HepG2 (cell line): ENCODE results near the gene RPP25L. TPM values are rescaled to one million over a fixed set of nuclear protein-coding genes. Genes with fewer than 3 reads are reported as not detected.

Experiments used
- BORCS8-MEF2B ChIP-seq: sonication (generic); formaldehyde crosslinking; IDR thresholded peaks from 2 replicates; pipeline ENCODE4 v1.8.0; 2022; ENCODE audit warnings: mild to moderate bottlenecking, missing genetic modification reagents
- GZF1 ChIP-seq: sonication (generic); formaldehyde crosslinking; IDR thresholded peaks from 2 replicates; pipeline ENCODE4 v1.5.1; 2020; ENCODE audit warnings: mild to moderate bottlenecking, missing genetic modification reagents
- HMGA1 ChIP-seq: sonication (generic); formaldehyde crosslinking; conservative IDR thresholded peaks from 2 replicates; pipeline ENCODE4 v1.4.0; 2020; ENCODE audit warnings: missing genetic modification reagents
- IKZF1 ChIP-seq: fragments of 450-650 bp; IDR thresholded peaks from 2 replicates; pipeline ENCODE4 v1.7.1; 2016
- JUN ChIP-seq: sonication (generic); formaldehyde crosslinking; IDR thresholded peaks from 2 replicates; pipeline ENCODE4 v1.4.0; 2020; ENCODE audit warnings: mild to moderate bottlenecking, missing genetic modification reagents
- MEF2D ChIP-seq: sonication (generic); formaldehyde crosslinking; IDR thresholded peaks from 2 replicates; pipeline ENCODE4 v1.5.1; 2020; ENCODE audit warnings: mild to moderate bottlenecking, missing genetic modification reagents
- NR1H2 ChIP-seq: sonication (generic); formaldehyde crosslinking; IDR thresholded peaks from 2 replicates; pipeline ENCODE4 v1.8.1; 2022; ENCODE audit warnings: low read depth, missing genetic modification reagents, borderline replicate concordance
- PAWR ChIP-seq: sonication (generic); formaldehyde crosslinking; IDR thresholded peaks from 2 replicates; pipeline ENCODE4 v1.4.0; 2020; ENCODE audit warnings: missing genetic modification reagents, mild to moderate bottlenecking, borderline replicate concordance
- PITX1 ChIP-seq: sonication (generic); formaldehyde crosslinking; IDR thresholded peaks from 2 replicates; pipeline ENCODE4 v1.5.1; 2020; ENCODE audit warnings: mild to moderate bottlenecking, missing genetic modification reagents
- RARG ChIP-seq: sonication (generic); formaldehyde crosslinking; IDR thresholded peaks from 2 replicates; pipeline ENCODE4 v1.4.0; 2020; ENCODE audit warnings: low read depth, mild to moderate bottlenecking, missing genetic modification reagents
- REXO4 ChIP-seq: sonication (generic); formaldehyde crosslinking; IDR thresholded peaks from 2 replicates; pipeline ENCODE4 v1.8.0; 2022; ENCODE audit warnings: missing genetic modification reagents, mild to moderate bottlenecking, borderline replicate concordance
- RFX1 ChIP-seq: fragments of 450-650 bp; IDR thresholded peaks from 2 replicates; pipeline ENCODE4 v1.6.1; 2017
- RXRB ChIP-seq: IDR thresholded peaks from 2 replicates; pipeline ENCODE4 v1.6.1; 2016; ENCODE audit warnings: borderline replicate concordance, missing genetic modification reagents, missing compliant biosample characterization
- ZIK1 ChIP-seq: sonication (generic); formaldehyde crosslinking; IDR thresholded peaks from 2 replicates; pipeline ENCODE4 v1.5.0; 2020; ENCODE audit warnings: mild to moderate bottlenecking, low read depth, missing genetic modification reagents, borderline replicate concordance
- ZKSCAN1 ChIP-seq: fragments of 150-350 bp; IDR thresholded peaks from 2 replicates; pipeline ENCODE4 v1.6.1; 2014; ENCODE audit warnings: low read length
- ZNF354B ChIP-seq: sonication (generic); formaldehyde crosslinking; IDR thresholded peaks from 2 replicates; pipeline ENCODE4 v1.8.0; 2022; ENCODE audit warnings: mild to moderate bottlenecking, missing genetic modification reagents
- ZNF441 ChIP-seq: sonication (generic); formaldehyde crosslinking; IDR thresholded peaks from 2 replicates; pipeline ENCODE4 v1.7.0; 2021; ENCODE audit warnings: missing genetic modification reagents, borderline replicate concordance
- ZNF674 ChIP-seq: sonication (generic); formaldehyde crosslinking; IDR thresholded peaks from 2 replicates; pipeline ENCODE4 v1.5.0; 2020; ENCODE audit warnings: low read depth, mild to moderate bottlenecking, missing genetic modification reagents
- polyA plus RNA-seq, 8 experiments: library from polyadenylated mRNA; depleted of rRNA in 3 of 8; stranded (reverse) in 7 of 8; unstranded in 1 of 8; fragments of >200 nt; fragmentation: Illumina TruSeq in 4 of 8; extraction: Trizol in 4 of 8; gene quantifications; 2 replicates each; pipeline versions ENCODE4 v1.2.1 to v1.2.3, GENCODE V29; 2011 to 2016; ENCODE audit warnings: low read depth in 4 of 8, missing spikeins in 1 of 8, mixed read lengths in 1 of 8; ENCODE audit not compliant: insufficient read depth in 1 of 8
- total RNA-seq, 5 experiments: library from RNA; depleted of rRNA; stranded (reverse); fragments of >200 nt; fragmentation: Illumina TruSeq; extraction: Trizol; gene quantifications; 2 replicates each; pipeline ENCODE4 v1.2.3, GENCODE V29; 2016; ENCODE audit warnings: low read depth in 1 of 5
- TF ChIP-seq, protein P1 (sequence below): sonication (generic); formaldehyde crosslinking; IDR thresholded peaks from 2 replicates; pipeline ENCODE4 v1.4.0; 2020; ENCODE audit warnings: missing genetic modification reagents, borderline replicate concordance
- TF ChIP-seq, protein P2 (sequence below): sonication (generic); formaldehyde crosslinking; IDR thresholded peaks from 2 replicates; pipeline ENCODE4 v1.4.0; 2020; ENCODE audit warnings: missing genetic modification reagents, borderline replicate concordance
- TF ChIP-seq, protein P3 (sequence below): sonication (generic); formaldehyde crosslinking; IDR thresholded peaks from 2 replicates; pipeline ENCODE4 v1.5.0; 2020; ENCODE audit warnings: missing genetic modification reagents

The RPP25L gene
- total and polyA plus RNA-seq, 2 of the 13 experiments (the other 11 are each of a cell fraction or from before 2014, with no cell fraction given): 24.5 to 27.3 TPM

DNA sequence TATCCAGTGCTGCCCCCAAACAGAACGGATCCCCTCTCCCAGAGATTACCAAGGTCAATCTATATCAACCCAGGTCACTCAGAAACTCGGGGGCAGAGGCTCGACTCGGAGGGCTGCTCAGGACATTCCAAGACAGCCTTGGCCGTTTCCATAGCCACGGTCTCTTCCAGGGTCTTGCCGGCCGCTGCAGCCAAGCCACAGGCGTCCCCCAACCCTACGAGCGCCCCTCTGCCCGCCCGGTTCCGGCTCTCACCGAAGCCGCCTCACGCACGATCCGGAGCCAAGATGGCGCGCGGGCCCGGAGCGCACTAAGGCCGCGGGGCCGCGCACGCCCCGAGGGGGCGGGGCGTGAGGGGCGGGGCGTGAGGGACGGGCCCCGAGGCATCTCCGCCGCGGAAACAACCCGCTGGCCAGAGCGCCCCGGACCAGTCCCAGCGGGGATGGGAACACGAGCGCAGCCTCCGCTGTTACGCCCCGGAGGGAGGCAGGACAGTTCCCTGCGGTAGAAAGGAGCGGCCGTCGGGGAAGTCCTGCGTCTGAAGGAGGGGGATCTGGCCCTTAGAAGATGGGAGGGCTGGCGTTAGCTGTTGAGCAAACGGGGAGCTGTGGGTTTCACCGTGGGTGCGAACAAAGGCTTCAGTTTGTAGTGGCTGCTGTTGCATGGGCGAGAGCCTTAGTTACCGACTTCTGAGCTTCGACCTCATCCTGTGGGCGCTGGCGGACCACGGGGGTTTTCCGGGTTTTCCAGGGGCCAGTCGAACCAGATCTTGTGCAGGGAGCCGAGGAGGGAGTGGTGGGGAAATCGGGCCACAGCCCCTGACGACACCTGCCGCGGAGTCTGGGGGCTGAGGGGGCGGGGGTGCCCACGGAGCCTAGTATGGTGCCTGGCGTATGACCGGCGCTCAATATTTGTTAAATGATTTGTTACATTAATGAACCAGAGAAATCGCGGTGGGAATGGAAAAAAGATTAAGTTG is at the start of gene RPP25L (continued):
- TF ChIP-seq, protein P1, sequence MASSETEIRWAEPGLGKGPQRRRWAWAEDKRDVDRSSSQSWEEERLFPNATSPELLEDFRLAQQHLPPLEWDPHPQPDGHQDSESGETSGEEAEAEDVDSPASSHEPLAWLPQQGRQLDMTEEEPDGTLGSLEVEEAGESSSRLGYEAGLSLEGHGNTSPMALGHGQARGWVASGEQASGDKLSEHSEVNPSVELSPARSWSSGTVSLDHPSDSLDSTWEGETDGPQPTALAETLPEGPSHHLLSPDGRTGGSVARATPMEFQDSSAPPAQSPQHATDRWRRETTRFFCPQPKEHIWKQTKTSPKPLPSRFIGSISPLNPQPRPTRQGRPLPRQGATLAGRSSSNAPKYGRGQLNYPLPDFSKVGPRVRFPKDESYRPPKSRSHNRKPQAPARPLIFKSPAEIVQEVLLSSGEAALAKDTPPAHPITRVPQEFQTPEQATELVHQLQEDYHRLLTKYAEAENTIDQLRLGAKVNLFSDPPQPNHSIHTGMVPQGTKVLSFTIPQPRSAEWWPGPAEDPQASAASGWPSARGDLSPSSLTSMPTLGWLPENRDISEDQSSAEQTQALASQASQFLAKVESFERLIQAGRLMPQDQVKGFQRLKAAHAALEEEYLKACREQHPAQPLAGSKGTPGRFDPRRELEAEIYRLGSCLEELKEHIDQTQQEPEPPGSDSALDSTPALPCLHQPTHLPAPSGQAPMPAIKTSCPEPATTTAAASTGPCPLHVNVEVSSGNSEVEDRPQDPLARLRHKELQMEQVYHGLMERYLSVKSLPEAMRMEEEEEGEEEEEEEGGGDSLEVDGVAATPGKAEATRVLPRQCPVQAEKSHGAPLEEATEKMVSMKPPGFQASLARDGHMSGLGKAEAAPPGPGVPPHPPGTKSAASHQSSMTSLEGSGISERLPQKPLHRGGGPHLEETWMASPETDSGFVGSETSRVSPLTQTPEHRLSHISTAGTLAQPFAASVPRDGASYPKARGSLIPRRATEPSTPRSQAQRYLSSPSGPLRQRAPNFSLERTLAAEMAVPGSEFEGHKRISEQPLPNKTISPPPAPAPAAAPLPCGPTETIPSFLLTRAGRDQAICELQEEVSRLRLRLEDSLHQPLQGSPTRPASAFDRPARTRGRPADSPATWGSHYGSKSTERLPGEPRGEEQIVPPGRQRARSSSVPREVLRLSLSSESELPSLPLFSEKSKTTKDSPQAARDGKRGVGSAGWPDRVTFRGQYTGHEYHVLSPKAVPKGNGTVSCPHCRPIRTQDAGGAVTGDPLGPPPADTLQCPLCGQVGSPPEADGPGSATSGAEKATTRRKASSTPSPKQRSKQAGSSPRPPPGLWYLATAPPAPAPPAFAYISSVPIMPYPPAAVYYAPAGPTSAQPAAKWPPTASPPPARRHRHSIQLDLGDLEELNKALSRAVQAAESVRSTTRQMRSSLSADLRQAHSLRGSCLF: no peak
- no peak for TF ChIP-seq PAWR
- TF ChIP-seq, protein P2, sequence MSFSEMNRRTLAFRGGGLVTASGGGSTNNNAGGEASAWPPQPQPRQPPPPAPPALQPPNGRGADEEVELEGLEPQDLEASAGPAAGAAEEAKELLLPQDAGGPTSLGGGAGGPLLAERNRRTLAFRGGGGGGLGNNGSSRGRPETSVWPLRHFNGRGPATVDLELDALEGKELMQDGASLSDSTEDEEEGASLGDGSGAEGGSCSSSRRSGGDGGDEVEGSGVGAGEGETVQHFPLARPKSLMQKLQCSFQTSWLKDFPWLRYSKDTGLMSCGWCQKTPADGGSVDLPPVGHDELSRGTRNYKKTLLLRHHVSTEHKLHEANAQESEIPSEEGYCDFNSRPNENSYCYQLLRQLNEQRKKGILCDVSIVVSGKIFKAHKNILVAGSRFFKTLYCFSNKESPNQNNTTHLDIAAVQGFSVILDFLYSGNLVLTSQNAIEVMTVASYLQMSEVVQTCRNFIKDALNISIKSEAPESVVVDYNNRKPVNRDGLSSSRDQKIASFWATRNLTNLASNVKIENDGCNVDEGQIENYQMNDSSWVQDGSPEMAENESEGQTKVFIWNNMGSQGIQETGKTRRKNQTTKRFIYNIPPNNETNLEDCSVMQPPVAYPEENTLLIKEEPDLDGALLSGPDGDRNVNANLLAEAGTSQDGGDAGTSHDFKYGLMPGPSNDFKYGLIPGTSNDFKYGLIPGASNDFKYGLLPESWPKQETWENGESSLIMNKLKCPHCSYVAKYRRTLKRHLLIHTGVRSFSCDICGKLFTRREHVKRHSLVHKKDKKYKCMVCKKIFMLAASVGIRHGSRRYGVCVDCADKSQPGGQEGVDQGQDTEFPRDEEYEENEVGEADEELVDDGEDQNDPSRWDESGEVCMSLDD (CRISPR knock-in tag): no peak
- TF ChIP-seq GZF1: no peak
- TF ChIP-seq IKZF1: no peak
- TF ChIP-seq JUN (CRISPR knock-in tag): no peak
- TF ChIP-seq ZNF441 (CRISPR knock-in tag): peak; percentile 90; the same call in 1 of the 2 replicates
- no peak for TF ChIP-seq MEF2D (CRISPR knock-in tag)
- no peak for TF ChIP-seq RARG (CRISPR knock-in tag)
- no peak for TF ChIP-seq HMGA1 (CRISPR knock-in tag)
- TF ChIP-seq ZNF674 (CRISPR knock-in tag): no peak
- TF ChIP-seq ZKSCAN1: no peak
- TF ChIP-seq BORCS8-MEF2B (CRISPR knock-in tag): peak; percentile 49; the same call in 1 of the 2 replicates
- no peak for TF ChIP-seq ZIK1 (CRISPR knock-in tag)
- TF ChIP-seq, protein P3, sequence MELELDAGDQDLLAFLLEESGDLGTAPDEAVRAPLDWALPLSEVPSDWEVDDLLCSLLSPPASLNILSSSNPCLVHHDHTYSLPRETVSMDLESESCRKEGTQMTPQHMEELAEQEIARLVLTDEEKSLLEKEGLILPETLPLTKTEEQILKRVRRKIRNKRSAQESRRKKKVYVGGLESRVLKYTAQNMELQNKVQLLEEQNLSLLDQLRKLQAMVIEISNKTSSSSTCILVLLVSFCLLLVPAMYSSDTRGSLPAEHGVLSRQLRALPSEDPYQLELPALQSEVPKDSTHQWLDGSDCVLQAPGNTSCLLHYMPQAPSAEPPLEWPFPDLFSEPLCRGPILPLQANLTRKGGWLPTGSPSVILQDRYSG (CRISPR knock-in tag): peak; percentile 44; the same call in 1 of the 2 replicates
- TF ChIP-seq REXO4: no peak
- TF ChIP-seq NR1H2 (CRISPR knock-in tag): 0 out of 2 replicates have a peak, but pooled peaks have one; percentile 42
- TF ChIP-seq RXRB (CRISPR knock-in tag): no peak; the same call in 1 of the 2 replicates
- TF ChIP-seq RFX1: no peak
- TF ChIP-seq ZNF354B: no peak
- 0 out of 2 replicates have a peak, but pooled peaks have one; percentile 21 for TF ChIP-seq PITX1
